Activated naive CD8-positive, alpha-beta T cell treated with anti-CD3 and anti-CD28 coated beads, Interleukin-2, amount 50 U/mL, for 16 hours (primary cell): ENCODE measurements around the gene APOBR.
"Not testable (repeated sequence)": the region's sequence is repeated elsewhere in the genome, so short reads cannot be mapped to it uniquely, and the experiment has no call there.

Source experiments
- DNase-seq: peaks from one replicate; pipeline ENCODE4 v3.0.0-alpha.2; 2020; ENCODE audit warnings: low read depth, low spot score

Gene APOBR

GRCh38 chr16:28498666-28499381 is 4.4 kb downstream of the APOBR start:
- DNase-seq = no peak

DNA sequence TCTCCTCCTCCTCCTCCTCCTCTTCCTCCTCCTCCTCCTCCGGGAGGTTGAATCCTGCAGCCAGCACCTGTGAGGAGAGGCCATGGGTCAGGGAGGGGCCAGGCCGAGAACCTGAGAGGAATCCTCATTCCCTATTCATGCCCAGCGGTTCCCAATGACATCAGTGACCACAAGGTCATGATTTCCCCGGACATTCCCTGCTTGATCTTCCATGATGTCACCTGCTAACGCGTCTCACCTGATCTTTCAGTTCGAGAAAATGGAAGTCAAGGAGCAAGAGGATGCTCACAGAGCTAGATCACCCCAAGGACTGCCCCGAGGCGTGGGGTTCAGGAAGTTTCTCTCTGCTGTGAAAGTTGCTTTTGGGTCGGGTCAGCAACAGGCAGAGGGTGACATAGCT is 5.4 kb downstream of the APOBR start:
- DNase-seq = no peak

- not testable (repeated sequence) for DNase-seq
Observed at GRCh38 chr16:28500476-28501180, 6.2 kb downstream of the APOBR start.

GRCh38 chr16:28501258-28502232 is 7.1 kb downstream of the APOBR start:
- no peak for DNase-seq

DNA sequence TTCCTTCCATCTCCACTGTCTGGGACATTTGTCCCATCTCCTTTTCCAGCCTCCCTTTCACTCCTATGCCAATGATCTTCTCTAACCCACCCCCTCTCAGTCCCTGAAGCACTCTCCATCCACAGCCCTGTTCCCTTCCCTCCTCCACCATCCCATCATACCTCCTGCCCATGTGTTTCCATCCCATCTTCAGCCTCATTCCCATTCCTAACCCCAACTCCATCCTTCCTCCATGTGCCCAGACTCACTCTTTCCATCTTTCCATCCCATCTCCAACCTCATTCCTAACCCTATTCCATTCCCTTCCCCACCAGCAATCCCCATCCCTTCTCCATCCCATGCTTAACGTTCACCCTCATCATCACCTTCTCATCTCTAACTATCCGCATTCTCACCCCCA is 7.8 kb downstream of the APOBR start:
- no peak for DNase-seq

DNA sequence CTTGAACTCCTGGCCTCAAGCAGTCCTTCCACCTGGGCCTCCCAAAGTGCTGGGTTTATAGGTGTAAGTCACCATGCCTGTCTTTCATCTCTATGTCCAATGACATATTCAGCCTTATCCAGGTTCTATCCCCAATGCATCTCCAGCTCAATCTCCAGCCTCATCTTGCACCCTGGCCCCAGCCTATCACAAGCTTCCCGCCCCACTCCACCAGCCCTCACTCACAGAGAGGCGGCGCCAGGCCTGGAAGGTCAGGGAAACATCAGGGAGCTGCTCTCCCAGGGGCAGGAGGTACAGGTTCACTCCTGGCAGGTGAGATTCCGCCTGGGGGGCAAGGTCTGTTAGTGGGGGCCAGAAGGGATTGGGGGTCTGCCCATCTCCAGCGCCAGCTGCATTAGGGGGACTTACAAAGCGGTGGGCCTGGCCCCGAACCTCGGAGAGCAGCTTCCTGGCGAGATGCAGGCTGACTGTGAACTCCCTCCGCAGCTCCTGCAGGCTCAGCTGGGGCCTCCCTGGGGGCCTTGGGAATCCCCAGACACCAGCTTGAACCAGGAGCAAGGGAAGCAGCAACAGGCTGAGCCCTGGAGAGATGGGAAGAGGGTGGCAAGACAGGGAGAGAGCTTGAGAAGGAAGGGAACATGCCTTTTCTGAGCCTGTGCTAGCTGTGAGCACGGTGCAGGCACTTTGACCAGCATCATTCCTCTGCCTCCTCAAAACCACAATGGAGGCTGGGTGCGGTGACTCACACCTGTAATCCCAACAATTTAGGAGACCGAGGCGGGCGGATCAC is 9.2 kb downstream of the APOBR start:
- no peak for DNase-seq

DNA sequence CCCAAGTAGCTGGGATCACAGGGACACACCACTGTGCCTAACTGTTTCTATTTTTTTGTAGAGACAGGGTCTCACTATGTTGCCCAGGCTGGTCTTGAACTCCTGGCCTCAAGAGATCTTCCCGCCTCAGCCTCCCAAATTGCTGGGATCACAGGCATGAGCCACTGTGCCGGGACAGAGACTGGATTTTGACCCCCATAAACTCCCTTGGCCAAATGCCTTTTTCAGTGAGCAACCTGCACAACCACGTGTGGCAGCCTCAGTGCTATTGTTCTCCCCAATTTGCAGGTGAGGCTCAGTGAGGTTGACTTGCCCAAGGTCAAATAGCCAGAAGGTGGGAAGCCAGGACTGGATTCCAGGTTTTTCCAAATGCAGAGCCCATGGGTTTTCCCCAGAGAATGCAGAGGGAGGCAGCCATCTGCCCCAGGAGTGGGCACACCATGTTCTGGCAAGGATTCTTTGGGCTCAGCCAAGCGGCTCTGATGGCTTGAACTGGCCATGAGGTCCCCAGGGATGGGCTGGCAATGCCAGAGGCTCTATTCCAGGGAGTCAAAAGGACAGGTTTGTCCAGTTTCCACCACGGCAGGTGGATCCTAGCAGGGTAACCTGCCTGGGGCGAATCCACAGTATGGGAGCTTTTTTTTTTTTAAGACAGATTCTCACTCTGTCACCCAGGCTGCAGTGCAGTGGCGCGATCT is 10.4 kb downstream of the APOBR start:
- DNase-seq = no peak

- DNase-seq = no peak
Observed at GRCh38 chr16:28505489-28506137, 11.2 kb downstream of the APOBR start.

GRCh38 chr16:28511031-28511430 is 16.6 kb downstream of the APOBR start:
- no peak for DNase-seq

GRCh38 chr16:28511801-28512789 is 17.7 kb downstream of the APOBR start:
- DNase-seq = no peak

DNA sequence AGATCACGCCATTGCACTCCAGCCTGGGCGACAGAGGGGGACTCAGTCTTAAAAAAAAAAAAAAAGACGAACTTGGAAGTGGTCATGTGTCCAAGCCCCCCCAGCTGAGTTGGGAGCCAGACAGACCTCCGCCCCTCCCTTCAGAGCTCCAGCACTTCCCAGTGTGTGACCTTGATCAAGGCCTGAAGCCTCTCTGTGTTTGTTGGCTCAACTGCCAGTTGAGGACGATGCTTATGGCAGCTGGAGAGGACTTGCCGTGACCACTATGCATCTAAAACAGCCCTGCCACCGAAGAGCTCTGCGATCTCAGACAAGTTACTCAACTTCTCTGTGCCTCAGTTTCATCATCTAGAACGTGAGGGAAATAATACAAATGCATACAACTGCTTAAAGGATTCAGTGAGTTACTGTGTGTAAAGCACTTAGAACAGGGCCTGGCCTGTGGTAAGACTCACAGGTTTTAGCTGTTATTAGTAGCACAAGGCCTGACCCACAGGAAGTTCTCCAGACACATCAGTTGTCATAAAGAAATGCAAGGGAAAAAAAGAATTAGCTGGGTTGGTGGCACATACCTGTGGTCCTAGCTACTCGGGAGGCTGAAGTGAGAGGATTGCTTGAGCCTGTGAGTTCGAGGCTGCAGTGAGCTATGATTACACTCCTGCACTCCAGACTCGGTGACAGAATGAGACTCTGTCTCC is 19.2 kb downstream of the APOBR start:
- no peak for DNase-seq

- DNase-seq = no peak
Observed at GRCh38 chr16:28514246-28514645, 19.8 kb downstream of the APOBR start.

DNA sequence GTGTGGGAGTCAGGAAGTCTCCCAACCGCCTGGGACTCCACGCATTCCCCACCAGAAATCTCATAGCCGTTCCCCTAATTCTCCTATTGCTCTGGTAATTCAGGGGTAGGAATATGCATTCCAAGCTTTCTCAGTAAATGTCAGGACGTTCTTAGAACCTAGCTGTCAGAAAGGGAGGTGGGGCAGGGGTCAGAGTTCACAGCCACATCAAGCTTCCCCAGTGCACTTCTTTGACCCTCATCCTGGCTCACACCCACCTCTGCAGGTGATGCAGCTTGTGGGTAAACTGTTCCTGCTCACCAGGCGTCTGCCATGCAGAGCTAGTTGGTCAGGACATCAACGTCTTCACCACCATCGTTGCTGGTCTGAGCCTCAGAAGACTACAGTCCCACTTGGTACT is 26.2 kb downstream of the APOBR start:
- DNase-seq = no peak

DNA sequence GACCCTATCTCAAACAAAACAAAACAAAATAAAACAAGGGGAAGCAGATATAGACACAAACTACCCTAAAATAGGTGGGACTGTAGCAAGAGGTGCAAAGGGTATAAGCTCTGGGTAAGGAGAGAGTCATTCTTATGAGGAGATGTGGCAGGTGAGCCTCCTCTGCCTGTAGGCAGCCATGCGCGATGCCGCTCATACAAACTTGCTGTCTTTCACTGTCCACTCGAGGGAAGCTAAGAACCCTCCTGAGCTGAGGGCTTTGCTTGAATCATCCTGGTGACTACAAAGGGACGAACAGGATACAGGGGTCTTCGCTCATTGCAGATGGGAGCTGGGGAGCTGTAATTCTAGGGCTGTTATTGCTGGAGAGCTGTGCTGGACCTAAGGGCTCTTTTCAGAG is 27.0 kb downstream of the APOBR start:
- DNase-seq = no peak

DNA sequence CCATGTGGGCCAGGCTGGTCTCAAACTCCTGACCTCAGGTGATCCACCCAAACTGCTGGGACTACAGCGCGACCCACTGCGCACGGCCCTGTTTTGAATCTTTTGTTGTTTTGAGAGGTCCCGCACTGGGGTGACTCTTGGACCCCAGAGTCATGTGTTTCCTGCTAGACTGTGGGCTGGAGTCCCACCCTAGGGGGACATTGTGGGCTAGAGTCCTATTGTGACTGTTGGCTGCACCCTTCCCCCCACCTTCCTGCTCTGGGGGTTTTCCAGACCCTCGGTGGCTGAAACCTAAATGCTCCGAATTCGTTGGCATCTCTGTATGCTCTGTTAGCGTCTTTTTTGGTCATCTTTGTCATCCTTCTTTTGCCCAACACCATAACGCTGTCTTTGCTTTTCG is 28.3 kb downstream of the APOBR start:
- no peak for DNase-seq

DNA sequence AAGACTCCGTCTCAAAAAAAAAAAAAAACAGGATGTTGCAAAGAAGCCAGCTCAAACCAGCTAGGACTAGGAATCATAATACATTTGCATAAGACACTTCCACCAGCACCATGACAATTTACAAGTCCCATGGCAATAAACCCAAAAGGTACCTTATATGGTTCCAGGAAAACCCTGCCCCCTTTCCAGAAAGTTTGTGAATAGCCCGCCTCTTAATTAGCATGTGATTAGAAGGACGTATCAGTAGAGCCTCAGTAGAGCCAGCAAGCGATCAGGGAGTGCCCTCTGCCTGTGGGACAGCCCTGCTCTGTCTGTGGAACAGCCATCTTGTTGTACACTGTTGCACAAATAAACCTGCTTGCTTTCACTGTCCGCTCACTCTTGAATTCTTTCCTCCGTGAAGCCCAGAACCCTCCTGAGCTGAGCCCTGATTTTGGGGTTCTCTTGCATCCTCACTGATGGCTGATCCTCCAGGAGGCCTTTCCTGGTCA is 30.3 kb downstream of the APOBR start:
- no peak for DNase-seq

DNA sequence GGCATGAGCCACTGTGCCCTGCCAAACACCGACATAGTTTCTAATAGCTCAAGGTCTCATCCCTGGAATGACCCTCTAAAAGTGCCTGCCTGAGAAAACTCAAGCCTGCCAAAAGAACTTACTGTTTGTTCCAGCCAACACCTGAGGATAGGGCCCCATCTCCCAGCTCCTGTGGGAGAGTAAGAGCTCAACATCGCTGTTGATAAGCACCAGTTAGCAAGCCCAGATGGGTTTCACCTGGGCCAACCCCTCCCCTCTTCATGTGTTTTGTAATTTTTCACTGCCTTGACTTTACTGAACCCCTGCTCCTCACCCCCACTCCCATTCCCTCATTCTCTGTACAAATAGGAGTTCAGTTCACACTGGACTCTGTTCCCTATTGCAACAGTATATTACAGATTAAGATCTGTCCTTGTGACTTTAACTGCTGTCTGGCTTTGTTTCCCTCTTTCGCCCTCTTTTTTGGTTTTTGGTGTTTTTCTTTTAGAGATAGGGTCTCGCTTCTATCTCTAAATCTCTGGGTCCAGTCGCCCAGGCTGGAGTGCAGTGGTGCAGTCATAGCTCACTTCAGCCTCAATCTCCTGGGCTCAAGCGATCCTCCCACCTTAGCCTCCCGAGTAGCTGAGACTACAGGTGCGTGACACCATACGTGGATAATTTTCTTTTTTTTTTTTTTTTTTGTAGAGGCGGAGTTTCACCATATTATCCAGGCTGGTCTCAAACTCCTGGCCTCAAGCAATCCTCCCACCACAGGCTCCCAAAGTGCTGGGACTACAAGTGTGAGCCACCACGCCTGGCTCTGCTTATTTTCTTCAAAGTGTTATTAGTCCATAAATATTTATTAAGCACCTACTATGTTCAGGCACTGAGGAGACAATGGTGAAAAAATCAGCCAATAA is 32.0 kb downstream of the APOBR start:
- no peak for DNase-seq
